ENCODE data around the gene HELZ. TPM values are rescaled to one million over a fixed set of nuclear protein-coding genes. Genes with fewer than 3 reads are reported as not detected.
"Not testable (repeated sequence)": the region's sequence is repeated elsewhere in the genome, so short reads cannot be mapped to it uniquely, and the experiment has no call there.

Gene HELZ
- total RNA-seq, 4 donors from 2014 or later = 21.0 to 47.0 (median 38.9) TPM

- no peaks in the 10 kb centered on the region for H3K36me3 ChIP-seq
- H3K4me1 ChIP-seq = peaks cover 11 to 15% of the 10 kb centered on the region in 2 donors
- intact Hi-C loops (cut with DNase I; ENCODE audit: low total_unique reads) = no loop called here
- no peaks in the 10 kb centered on the region for H3K9me3 ChIP-seq
- DNase-seq (no peak), ATAC-seq (no peak)
- TF ChIP-seq CTCF (IDR thresholded peaks at IDR 0.05 in 4 of 5, conservative IDR thresholded peaks at IDR 0.05 in 1 of 5) = no peak
- no peak for TF ChIP-seq POLR2A (IDR thresholded peaks at IDR 0.05)
- H3K4me3 ChIP-seq = no peak overlapping the region
- in situ Hi-C loops (cut with MboI; ENCODE audit: low sequenced_read_pairs in 4 of 4) = loop anchor here in 2 of 4 donors (25.0 kb wide), 2 partner anchors 553 to 578 kb away; no protein-coding TSS in a partner anchor
- no peak overlapping the region for H3K27ac ChIP-seq
- H3K27me3 ChIP-seq = no peaks in the 10 kb centered on the region
Observed at GRCh38 chr17:67290244-67290643, 45.2 kb upstream of the HELZ start.

- Histone ChIP-seq H3K27ac (no peak overlapping the region), H3K4me1 (peaks cover 11 to 15% of the 10 kb centered on the region in 2 donors), H3K9me3 (no peaks in the 10 kb centered on the region), H3K27me3 (no peaks in the 10 kb centered on the region), H3K4me3 (no peak overlapping the region), H3K36me3 (no peaks in the 10 kb centered on the region)
- TF ChIP-seq POLR2A (IDR thresholded peaks at IDR 0.05) (no peak), CTCF (IDR thresholded peaks at IDR 0.05 in 4 of 5, conservative IDR thresholded peaks at IDR 0.05 in 1 of 5) (no peak)
- in situ Hi-C loops (cut with MboI; ENCODE audit: low sequenced_read_pairs in 4 of 4) = loop anchor here in 2 of 4 donors (5.0 to 25.0 kb wide), 3 partner anchors 67 to 577 kb away; no protein-coding TSS in a partner anchor
- DNase-seq = peak; percentile 61 to 65
- intact Hi-C loops (cut with DNase I; ENCODE audit: low total_unique reads) = no loop called here
- ATAC-seq = peak; percentile 69 to 73
Observed at GRCh38 chr17:67289181-67289876, 44.3 kb upstream of the HELZ start.

- DNase-seq; H3K36me3 ChIP-seq; H3K4me3 ChIP-seq; ATAC-seq; H3K27ac ChIP-seq; H3K9me3 ChIP-seq; intact Hi-C loops (cut with DNase I; ENCODE audit: low total_unique reads); H3K27me3 ChIP-seq: not testable (repeated sequence)
- H3K4me1 ChIP-seq = peaks cover 11% of the 10 kb centered on the region in 2 donors
- in situ Hi-C loops (cut with MboI; ENCODE audit: low sequenced_read_pairs in 4 of 4) = loop anchor here in 2 of 4 donors (5.0 to 25.0 kb wide), 3 partner anchors 65 to 575 kb away; no protein-coding TSS in a partner anchor
Observed at GRCh38 chr17:67286826-67287225, 41.8 kb upstream of the HELZ start.

GRCh38 chr17:67285360-67285759 lies 40.4 kb upstream of the HELZ start:
- H3K27ac ChIP-seq = no peak overlapping the region
- ATAC-seq (no peak), DNase-seq (no peak)
- no peaks in the 10 kb centered on the region for H3K27me3 ChIP-seq
- H3K9me3 ChIP-seq = no peaks in the 10 kb centered on the region
- intact Hi-C loops (cut with DNase I; ENCODE audit: low total_unique reads) = no loop called here
- H3K4me3 ChIP-seq = no peak overlapping the region
- in situ Hi-C loops (cut with MboI; ENCODE audit: low sequenced_read_pairs in 4 of 4) = loop anchor here in 2 of 4 donors (5.0 to 25.0 kb wide), 3 partner anchors 63 to 573 kb away; no protein-coding TSS in a partner anchor
- no peak for TF ChIP-seq POLR2A (IDR thresholded peaks at IDR 0.05)
- no peak for TF ChIP-seq CTCF (IDR thresholded peaks at IDR 0.05 in 4 of 5, conservative IDR thresholded peaks at IDR 0.05 in 1 of 5)
- no peaks in the 10 kb centered on the region for H3K36me3 ChIP-seq
- peaks cover 20 to 23% of the 10 kb centered on the region in 2 donors for H3K4me1 ChIP-seq

- no peak for DNase-seq
- H3K4me1 ChIP-seq = peaks cover 13 to 16% of the 10 kb centered on the region in 2 donors
- H3K27ac ChIP-seq = no peak overlapping the region
- no peaks in the 10 kb centered on the region for H3K36me3 ChIP-seq
- H3K4me3 ChIP-seq = no peak overlapping the region
- no peak for TF ChIP-seq CTCF (IDR thresholded peaks at IDR 0.05 in 4 of 5, conservative IDR thresholded peaks at IDR 0.05 in 1 of 5)
- TF ChIP-seq POLR2A (IDR thresholded peaks at IDR 0.05) = no peak
- no peaks in the 10 kb centered on the region for H3K9me3 ChIP-seq
- in situ Hi-C loops (cut with MboI; ENCODE audit: low sequenced_read_pairs in 4 of 4) = loop anchor here in 2 of 4 donors (25.0 kb wide), 2 partner anchors 547 to 572 kb away; no protein-coding TSS in a partner anchor
- no peak for ATAC-seq
- no peaks in the 10 kb centered on the region for H3K27me3 ChIP-seq
- intact Hi-C loops (cut with DNase I; ENCODE audit: low total_unique reads) = no loop called here
Observed at GRCh38 chr17:67283731-67284516, 38.9 kb upstream of the HELZ start.

Measured in gastrocnemius medialis (tissue), 4 donors.